Natural killer cell (primary cell): ENCODE data around the gene UNC93B1. TPM values are rescaled to one million over a fixed set of nuclear protein-coding genes. Genes with fewer than 3 reads are reported as not detected.

ENCODE experiments used
- ATAC-seq, 3 donors: fragments of 150-1000 bp in 2 of 3; fragments of 200-7000 bp in 1 of 3; cut with Tn5 transposase; 1 replicate in 1 of 3; 2 replicates in 2 of 3; pipeline ENCODE4 v1.10.0; 2021; ENCODE audit warnings: mild to moderate bottlenecking in 2 of 3, moderate library complexity in 2 of 3
- DNase-seq, 2 donors: peaks; one replicate each; pipeline versions ENCODE4 v3.0.0 to v3.0.0-alpha.2; 2013 to 2021; ENCODE audit warnings: mixed read lengths in 1 of 2
- H3K27ac ChIP-seq: one replicate; pipeline ENCODE4 v1.5.1; 2013; ENCODE audit warnings: mild to moderate bottlenecking, low read length
- H3K27me3 ChIP-seq: one replicate; pipeline ENCODE4 v1.6.1; 2013; ENCODE audit warnings: low read length; ENCODE audit not compliant: control insufficient read depth, insufficient read depth
- H3K36me3 ChIP-seq: one replicate; pipeline ENCODE4 v1.6.1; 2013; ENCODE audit warnings: low read length; ENCODE audit not compliant: control insufficient read depth, insufficient read depth
- H3K4me1 ChIP-seq: one replicate; pipeline ENCODE4 v1.6.1; 2013; ENCODE audit warnings: low read length; ENCODE audit not compliant: control insufficient read depth, insufficient read depth
- H3K4me3 ChIP-seq: one replicate; pipeline ENCODE4 v1.5.1; 2013; ENCODE audit warnings: low read length
- H3K9me3 ChIP-seq: one replicate; pipeline ENCODE4 v1.6.1; 2013; ENCODE audit warnings: low read length; ENCODE audit not compliant: control insufficient read depth, insufficient read depth
- H3K27ac Mint-ChIP-seq, 2 donors: one replicate each; pipeline ENCODE4 v1.8.0; 2022; ENCODE audit warnings: mild to moderate bottlenecking in 2 of 2, mixed read lengths in 2 of 2, moderate library complexity in 1 of 2
- H3K27me3 Mint-ChIP-seq, 2 donors: one replicate each; pipeline ENCODE4 v1.8.0; 2022; ENCODE audit warnings: low read depth in 2 of 2, mixed read lengths in 2 of 2
- H3K36me3 Mint-ChIP-seq: one replicate; pipeline ENCODE4 v1.8.0; 2022; ENCODE audit warnings: mixed read lengths
- H3K4me1 Mint-ChIP-seq, 2 donors: one replicate each; pipeline ENCODE4 v1.8.0; 2022; ENCODE audit warnings: mixed read lengths in 2 of 2
- H3K4me3 Mint-ChIP-seq: one replicate; pipeline ENCODE4 v1.8.0; 2022; ENCODE audit warnings: mild to moderate bottlenecking, moderate library complexity, mixed read lengths
- H3K9me3 Mint-ChIP-seq, 2 donors: one replicate each; pipeline ENCODE4 v1.8.0; 2022; ENCODE audit warnings: mixed read lengths in 2 of 2
- WGBS: methylation state at CpG from one replicate; pipeline ENCODE4 v1.1.7; 2013; ENCODE audit warnings: missing lambda C conversion rate; ENCODE audit not compliant: insufficient coverage; 5-methylcytosine and 5-hydroxymethylcytosine counted together
- intact Hi-C: fragments of 100-400 bp; cut with micrococcal nuclease; formaldehyde crosslinking; loops from one replicate; pipeline ENCODE4 v1.14.2; 2022
- total RNA-seq, 4 donors: library from RNA; stranded (reverse); fragments of 120-200 nt in 1 of 4; gene quantifications; one replicate each; pipeline versions ENCODE4 v1.2.3 to v1.2.4, GENCODE V29; 2013 to 2022
- TF ChIP-seq, protein P1 (sequence below): fragments of 200-600 bp; IDR thresholded peaks from one replicate; pipeline ENCODE4 v1.8.0; 2022; ENCODE audit warnings: antibody characterized with exemption

Gene UNC93B1
- total RNA-seq, 3 donors from 2014 or later (not counting 1 experiment from before 2014, with no cell fraction given): 26.6 to 44.3 (median 39.7) TPM

GRCh38 chr11:68036141-68036716 is 32.3 kb upstream of the UNC93B1 start:
- H3K9me3 ChIP-seq: no peaks in the 10 kb centered on the region
- WGBS: 67% methylated on average over 27 of the region's 27 CpGs
- peaks cover 81% of the 10 kb centered on the region for H3K4me1 ChIP-seq
- H3K4me3 ChIP-seq: no peak overlapping the region
- H3K27me3 ChIP-seq: no peaks in the 10 kb centered on the region
- peak overlapping the region; percentile 97 to 99 for H3K27ac Mint-ChIP-seq
- TF ChIP-seq, protein P1, sequence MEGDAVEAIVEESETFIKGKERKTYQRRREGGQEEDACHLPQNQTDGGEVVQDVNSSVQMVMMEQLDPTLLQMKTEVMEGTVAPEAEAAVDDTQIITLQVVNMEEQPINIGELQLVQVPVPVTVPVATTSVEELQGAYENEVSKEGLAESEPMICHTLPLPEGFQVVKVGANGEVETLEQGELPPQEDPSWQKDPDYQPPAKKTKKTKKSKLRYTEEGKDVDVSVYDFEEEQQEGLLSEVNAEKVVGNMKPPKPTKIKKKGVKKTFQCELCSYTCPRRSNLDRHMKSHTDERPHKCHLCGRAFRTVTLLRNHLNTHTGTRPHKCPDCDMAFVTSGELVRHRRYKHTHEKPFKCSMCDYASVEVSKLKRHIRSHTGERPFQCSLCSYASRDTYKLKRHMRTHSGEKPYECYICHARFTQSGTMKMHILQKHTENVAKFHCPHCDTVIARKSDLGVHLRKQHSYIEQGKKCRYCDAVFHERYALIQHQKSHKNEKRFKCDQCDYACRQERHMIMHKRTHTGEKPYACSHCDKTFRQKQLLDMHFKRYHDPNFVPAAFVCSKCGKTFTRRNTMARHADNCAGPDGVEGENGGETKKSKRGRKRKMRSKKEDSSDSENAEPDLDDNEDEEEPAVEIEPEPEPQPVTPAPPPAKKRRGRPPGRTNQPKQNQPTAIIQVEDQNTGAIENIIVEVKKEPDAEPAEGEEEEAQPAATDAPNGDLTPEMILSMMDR: no peak
- H3K9me3 Mint-ChIP-seq: no peaks in the 10 kb centered on the region
- peak overlapping the region; percentile 84 for H3K4me3 Mint-ChIP-seq
- intact Hi-C loops: loop anchor here (2.0 kb wide), 1 partner anchor 85 kb away; the partner anchor contains the start of gene CHKA
- peak overlapping the region; percentile 94 for H3K27ac ChIP-seq
- H3K36me3 Mint-ChIP-seq: no peaks in the 10 kb centered on the region
- H3K27me3 Mint-ChIP-seq: no peaks in the 10 kb centered on the region
- peaks cover 18% of the 10 kb centered on the region for H3K36me3 ChIP-seq
- DNase-seq: no peak
- peaks cover 38 to 46% of the 10 kb centered on the region in 2 donors for H3K4me1 Mint-ChIP-seq
- no peak for ATAC-seq

DNA sequence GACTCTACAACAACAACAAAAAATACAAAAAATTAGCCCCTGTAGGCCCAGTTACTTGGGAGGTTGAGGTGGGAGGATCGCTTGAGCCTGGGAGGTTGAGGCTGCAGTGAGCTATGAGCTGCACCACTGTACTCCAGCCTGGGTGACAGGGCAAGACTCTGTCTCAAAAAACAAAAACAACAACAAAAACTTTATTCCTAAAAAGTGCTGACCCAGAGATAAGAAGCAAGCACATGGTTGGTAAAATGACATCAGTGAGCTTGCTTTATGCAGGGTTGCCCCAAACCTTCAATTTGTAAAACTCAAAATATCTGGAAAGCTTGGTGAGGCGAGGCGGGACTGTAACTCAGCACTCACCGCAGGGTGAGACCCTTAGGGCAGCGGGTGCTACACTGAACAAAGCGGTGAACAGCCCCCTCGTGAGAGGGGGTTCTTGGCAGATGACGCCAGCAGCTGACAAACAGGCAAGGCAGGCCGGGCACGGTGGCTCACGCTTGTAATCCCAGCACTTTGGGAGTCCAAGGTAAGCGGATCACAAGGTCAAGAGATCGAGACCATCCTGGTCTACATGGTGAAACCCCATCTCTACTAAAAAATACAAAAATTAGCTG is 31.5 kb upstream of the UNC93B1 start:
- H3K4me1 ChIP-seq: peaks cover 78% of the 10 kb centered on the region
- Mint-ChIP-seq H3K27me3 (no peaks in the 10 kb centered on the region), H3K27ac (peak overlapping the region; percentile 97 to 99), H3K9me3 (no peaks in the 10 kb centered on the region), H3K4me1 (peaks cover 41 to 47% of the 10 kb centered on the region in 2 donors), H3K4me3 (peak overlapping the region; percentile 17), H3K36me3 (no peaks in the 10 kb centered on the region)
- intact Hi-C loops: no loop called here
- peak overlapping the region; percentile 94 for H3K27ac ChIP-seq
- no peaks in the 10 kb centered on the region for H3K9me3 ChIP-seq
- H3K36me3 ChIP-seq: peaks cover 15% of the 10 kb centered on the region
- H3K27me3 ChIP-seq: no peaks in the 10 kb centered on the region
- no peak for ATAC-seq
- WGBS: 95% methylated on average over 13 of the region's 13 CpGs
- TF ChIP-seq, protein P1: no peak
- H3K4me3 ChIP-seq: no peak overlapping the region
- no peak for DNase-seq

GRCh38 chr11:68033708-68034045 is 29.8 kb upstream of the UNC93B1 start:
- WGBS: 99% methylated on average over 12 of the region's 12 CpGs
- ATAC-seq: no peak
- no peaks in the 10 kb centered on the region for H3K9me3 ChIP-seq
- intact Hi-C loops: no loop called here
- no peaks in the 10 kb centered on the region for H3K36me3 Mint-ChIP-seq
- no peak overlapping the region for H3K4me3 ChIP-seq
- no peak overlapping the region for H3K27ac ChIP-seq
- no peaks in the 10 kb centered on the region for H3K27me3 ChIP-seq
- H3K27ac Mint-ChIP-seq: peak overlapping the region in 1 of 2 donors; percentile 97
- H3K4me3 Mint-ChIP-seq: no peak overlapping the region
- H3K4me1 ChIP-seq: peaks cover 71% of the 10 kb centered on the region
- TF ChIP-seq, protein P1: no peak
- H3K36me3 ChIP-seq: peaks cover 15% of the 10 kb centered on the region
- DNase-seq: no peak
- H3K9me3 Mint-ChIP-seq: no peaks in the 10 kb centered on the region
- H3K4me1 Mint-ChIP-seq: peaks cover 36 to 50% of the 10 kb centered on the region in 2 donors
- no peaks in the 10 kb centered on the region for H3K27me3 Mint-ChIP-seq
